HG03103 (cell line): ENCODE measurements around the gene ANXA9.

Source experiments
- ATAC-seq: cut with Tn5 transposase; IDR thresholded peaks from one replicate; pipeline ENCODE4 v1.9.1; 2021; ENCODE audit warnings: low read depth; ENCODE audit not compliant: unreplicated experiment

ANXA9 gene

DNA sequence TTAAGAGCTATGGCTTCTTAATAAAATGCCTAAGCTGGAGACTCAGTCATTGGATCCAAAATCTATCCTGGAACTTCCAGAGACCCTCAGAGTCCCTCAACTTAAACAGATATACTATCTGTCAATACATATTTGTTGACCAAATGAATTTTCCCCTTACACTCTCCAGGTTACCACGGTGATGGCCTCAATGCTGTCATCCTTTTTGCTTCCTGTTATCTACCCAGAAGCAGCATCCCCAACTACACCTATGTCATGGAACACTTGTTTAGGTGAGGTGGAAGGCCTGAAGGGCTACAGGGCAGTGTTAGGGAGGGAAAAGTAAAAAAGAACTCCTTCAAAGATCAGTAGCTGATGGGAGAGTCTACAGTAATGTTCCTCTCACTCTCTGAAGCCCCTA is 61.1 kb downstream of the ANXA9 start:
- no peak for ATAC-seq
